SK-N-SH treated with all-trans-retinoic acid at 6 μM for 48 hours (cell line): ENCODE measurements around the gene PODNL1.

ENCODE experiments used
- ARNTL ChIP-seq: fragments of 450-650 bp; formaldehyde crosslinking; IDR thresholded peaks from 2 replicates; pipeline ENCODE4 v1.5.0; 2020; ENCODE audit warnings: low read depth, mild to moderate bottlenecking, moderate library complexity, borderline replicate concordance
- BACH2 ChIP-seq: fragments of 250-450 bp; sonication (Bioruptor Pico); IDR thresholded peaks from 2 replicates; pipeline ENCODE4 v1.9.0; 2021; ENCODE audit warnings: mild to moderate bottlenecking, borderline replicate concordance
- TCF4 ChIP-seq: fragments of 250-450 bp; sonication (Bioruptor Pico); IDR thresholded peaks from 2 replicates; pipeline ENCODE4 v1.8.0; 2021; ENCODE audit warnings: mild to moderate bottlenecking, moderate library complexity, borderline replicate concordance
- TF ChIP-seq, protein P1 (sequence below): fragments of 250-450 bp; sonication (Bioruptor Pico); IDR thresholded peaks from 2 replicates; pipeline ENCODE4 v1.5.1; 2020; ENCODE audit warnings: low read depth, mild to moderate bottlenecking, moderate library complexity
- TF ChIP-seq, protein P2 (sequence below): fragments of 250-450 bp; sonication (Bioruptor Pico); IDR thresholded peaks from 2 replicates; pipeline ENCODE4 v1.8.0; 2021; ENCODE audit warnings: low read depth, mild to moderate bottlenecking, moderate library complexity, borderline replicate concordance
- TF ChIP-seq, protein P3 (sequence below): fragments of 250-450 bp; sonication (Bioruptor Pico); IDR thresholded peaks from 2 replicates; pipeline ENCODE4 v1.8.0; 2020; ENCODE audit warnings: mild to moderate bottlenecking, moderate library complexity, borderline replicate concordance

DNA sequence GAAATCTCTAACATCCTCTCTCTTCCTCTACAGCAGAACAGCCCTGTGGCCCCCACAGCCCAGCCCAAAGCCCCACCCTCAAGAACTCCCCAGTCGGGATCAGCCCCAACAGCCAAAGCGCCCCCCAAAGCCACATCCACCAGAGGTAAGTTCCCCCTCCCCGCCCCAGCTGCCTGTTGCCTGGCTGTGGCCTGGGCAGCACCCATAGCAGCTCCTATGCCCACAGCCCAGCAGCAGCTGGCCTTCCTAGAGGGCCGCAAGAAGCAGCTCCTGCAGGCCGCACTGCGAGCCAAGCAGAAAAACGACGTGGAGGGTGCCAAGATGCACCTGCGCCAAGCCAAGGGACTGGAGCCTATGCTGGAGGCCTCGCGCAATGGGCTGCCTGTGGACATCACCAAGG, 17.7 kb downstream of the PODNL1 start:
- no peak for TF ChIP-seq TCF4 (CRISPR knock-in tag)
- TF ChIP-seq, protein P1, sequence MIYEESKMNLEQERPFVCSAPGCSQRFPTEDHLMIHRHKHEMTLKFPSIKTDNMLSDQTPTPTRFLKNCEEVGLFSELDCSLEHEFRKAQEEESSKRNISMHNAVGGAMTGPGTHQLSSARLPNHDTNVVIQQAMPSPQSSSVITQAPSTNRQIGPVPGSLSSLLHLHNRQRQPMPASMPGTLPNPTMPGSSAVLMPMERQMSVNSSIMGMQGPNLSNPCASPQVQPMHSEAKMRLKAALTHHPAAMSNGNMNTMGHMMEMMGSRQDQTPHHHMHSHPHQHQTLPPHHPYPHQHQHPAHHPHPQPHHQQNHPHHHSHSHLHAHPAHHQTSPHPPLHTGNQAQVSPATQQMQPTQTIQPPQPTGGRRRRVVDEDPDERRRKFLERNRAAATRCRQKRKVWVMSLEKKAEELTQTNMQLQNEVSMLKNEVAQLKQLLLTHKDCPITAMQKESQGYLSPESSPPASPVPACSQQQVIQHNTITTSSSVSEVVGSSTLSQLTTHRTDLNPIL (CRISPR knock-in tag) = no peak
- TF ChIP-seq ARNTL (CRISPR knock-in tag) = no peak
- no peak for TF ChIP-seq BACH2 (CRISPR knock-in tag)
- TF ChIP-seq, protein P2, sequence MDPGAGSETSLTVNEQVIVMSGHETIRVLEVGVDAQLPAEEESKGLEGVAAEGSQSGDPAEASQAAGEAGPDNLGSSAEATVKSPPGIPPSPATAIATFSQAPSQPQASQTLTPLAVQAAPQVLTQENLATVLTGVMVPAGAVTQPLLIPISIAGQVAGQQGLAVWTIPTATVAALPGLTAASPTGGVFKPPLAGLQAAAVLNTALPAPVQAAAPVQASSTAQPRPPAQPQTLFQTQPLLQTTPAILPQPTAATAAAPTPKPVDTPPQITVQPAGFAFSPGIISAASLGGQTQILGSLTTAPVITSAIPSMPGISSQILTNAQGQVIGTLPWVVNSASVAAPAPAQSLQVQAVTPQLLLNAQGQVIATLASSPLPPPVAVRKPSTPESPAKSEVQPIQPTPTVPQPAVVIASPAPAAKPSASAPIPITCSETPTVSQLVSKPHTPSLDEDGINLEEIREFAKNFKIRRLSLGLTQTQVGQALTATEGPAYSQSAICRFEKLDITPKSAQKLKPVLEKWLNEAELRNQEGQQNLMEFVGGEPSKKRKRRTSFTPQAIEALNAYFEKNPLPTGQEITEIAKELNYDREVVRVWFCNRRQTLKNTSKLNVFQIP (CRISPR knock-in tag) = no peak
- TF ChIP-seq, protein P3, sequence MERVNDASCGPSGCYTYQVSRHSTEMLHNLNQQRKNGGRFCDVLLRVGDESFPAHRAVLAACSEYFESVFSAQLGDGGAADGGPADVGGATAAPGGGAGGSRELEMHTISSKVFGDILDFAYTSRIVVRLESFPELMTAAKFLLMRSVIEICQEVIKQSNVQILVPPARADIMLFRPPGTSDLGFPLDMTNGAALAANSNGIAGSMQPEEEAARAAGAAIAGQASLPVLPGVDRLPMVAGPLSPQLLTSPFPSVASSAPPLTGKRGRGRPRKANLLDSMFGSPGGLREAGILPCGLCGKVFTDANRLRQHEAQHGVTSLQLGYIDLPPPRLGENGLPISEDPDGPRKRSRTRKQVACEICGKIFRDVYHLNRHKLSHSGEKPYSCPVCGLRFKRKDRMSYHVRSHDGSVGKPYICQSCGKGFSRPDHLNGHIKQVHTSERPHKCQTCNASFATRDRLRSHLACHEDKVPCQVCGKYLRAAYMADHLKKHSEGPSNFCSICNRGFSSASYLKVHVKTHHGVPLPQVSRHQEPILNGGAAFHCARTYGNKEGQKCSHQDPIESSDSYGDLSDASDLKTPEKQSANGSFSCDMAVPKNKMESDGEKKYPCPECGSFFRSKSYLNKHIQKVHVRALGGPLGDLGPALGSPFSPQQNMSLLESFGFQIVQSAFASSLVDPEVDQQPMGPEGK = no peak
